ENCODE data around the gene FAS. TPM values are rescaled to one million over a fixed set of nuclear protein-coding genes. Genes with fewer than 3 reads are reported as not detected.

The FAS gene
- total and polyA plus RNA-seq, 11 donors = 1.6 to 15.6 (median 3.9) TPM

GRCh38 chr10:89043052-89043451, 52.5 kb downstream of the FAS start:
- ATAC-seq (no peak), DNase-seq (no peak)
- H3K9me3 ChIP-seq = peaks cover 0 to 4% (median 0%) of the 10 kb centered on the region in 12 donors
- H3K36me3 ChIP-seq = peaks cover 0 to 3% (median 0%) of the 10 kb centered on the region in 9 donors
- no peak overlapping the region for H3K4me3 ChIP-seq
- TF ChIP-seq POLR2A (IDR thresholded peaks at IDR 0.05) = no peak
- TF ChIP-seq, protein P1, sequence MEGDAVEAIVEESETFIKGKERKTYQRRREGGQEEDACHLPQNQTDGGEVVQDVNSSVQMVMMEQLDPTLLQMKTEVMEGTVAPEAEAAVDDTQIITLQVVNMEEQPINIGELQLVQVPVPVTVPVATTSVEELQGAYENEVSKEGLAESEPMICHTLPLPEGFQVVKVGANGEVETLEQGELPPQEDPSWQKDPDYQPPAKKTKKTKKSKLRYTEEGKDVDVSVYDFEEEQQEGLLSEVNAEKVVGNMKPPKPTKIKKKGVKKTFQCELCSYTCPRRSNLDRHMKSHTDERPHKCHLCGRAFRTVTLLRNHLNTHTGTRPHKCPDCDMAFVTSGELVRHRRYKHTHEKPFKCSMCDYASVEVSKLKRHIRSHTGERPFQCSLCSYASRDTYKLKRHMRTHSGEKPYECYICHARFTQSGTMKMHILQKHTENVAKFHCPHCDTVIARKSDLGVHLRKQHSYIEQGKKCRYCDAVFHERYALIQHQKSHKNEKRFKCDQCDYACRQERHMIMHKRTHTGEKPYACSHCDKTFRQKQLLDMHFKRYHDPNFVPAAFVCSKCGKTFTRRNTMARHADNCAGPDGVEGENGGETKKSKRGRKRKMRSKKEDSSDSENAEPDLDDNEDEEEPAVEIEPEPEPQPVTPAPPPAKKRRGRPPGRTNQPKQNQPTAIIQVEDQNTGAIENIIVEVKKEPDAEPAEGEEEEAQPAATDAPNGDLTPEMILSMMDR (IDR thresholded peaks at IDR 0.05) = no peak
- no peak overlapping the region for H3K27ac ChIP-seq
- H3K4me1 ChIP-seq = peaks cover 0 to 12% (median 0%) of the 10 kb centered on the region in 12 donors
- no peaks in the 10 kb centered on the region for H3K27me3 ChIP-seq
- intact Hi-C loops (cut with DNase I) = no loop called here
- WGBS, 4 donors = 56 to 80% (median 73%) methylated on average over 4 of the region's 4 CpGs

DNA sequence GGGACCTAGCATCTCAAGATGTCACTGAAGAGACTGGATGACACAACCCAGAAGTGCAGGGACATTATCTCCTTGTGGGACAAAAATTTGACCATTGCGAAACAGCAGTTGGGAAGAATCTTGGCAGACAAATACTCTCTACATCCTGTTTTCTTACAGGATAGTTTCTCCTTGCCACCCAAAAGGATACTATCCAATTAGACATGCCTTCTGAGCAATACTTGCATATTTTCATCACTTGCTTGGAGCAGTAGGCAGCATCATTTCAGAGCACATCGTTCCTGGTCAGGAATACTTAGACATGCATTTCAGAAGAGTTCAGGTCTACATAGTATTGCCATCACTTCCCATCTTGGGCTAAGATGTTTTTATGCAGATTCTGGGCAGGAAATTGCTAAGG, 56.8 kb downstream of the FAS start:
- no peak overlapping the region for H3K27ac ChIP-seq
- peaks cover 0 to 27% (median 0%) of the 10 kb centered on the region in 12 donors for H3K4me1 ChIP-seq
- WGBS, 4 donors = 66 to 84% (median 72%) methylated on average over 2 of the region's 2 CpGs
- TF ChIP-seq, protein P1 (IDR thresholded peaks at IDR 0.05) = no peak
- TF ChIP-seq POLR2A (IDR thresholded peaks at IDR 0.05) = no peak
- ATAC-seq = peak in 1 of 4 donors; percentile 30
- intact Hi-C loops (cut with DNase I) = no loop called here
- H3K9me3 ChIP-seq = no peaks in the 10 kb centered on the region
- H3K4me3 ChIP-seq = no peak overlapping the region
- H3K27me3 ChIP-seq = no peaks in the 10 kb centered on the region
- H3K36me3 ChIP-seq = no peaks in the 10 kb centered on the region
- no peak for DNase-seq

DNA sequence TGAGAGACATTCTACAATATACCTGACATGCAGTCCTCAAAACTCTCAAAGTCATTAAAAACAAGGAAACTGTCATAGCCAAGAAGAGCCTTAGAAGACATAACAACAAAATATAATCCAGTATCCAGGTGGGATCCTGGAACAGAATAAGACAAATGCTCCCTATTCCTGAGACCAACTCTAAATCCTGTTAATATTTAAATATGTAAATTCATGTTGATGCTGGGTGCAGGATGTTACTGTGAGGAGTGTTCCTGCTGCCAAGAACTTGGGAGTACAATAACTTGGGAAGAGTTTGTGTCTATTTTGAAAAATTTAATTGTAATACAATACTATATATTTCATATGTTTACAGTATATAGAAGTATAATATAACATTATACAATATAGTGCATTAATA, 61.0 kb downstream of the FAS start:
- no peaks in the 10 kb centered on the region for H3K27me3 ChIP-seq
- intact Hi-C loops (cut with DNase I) = no loop called here

DNA sequence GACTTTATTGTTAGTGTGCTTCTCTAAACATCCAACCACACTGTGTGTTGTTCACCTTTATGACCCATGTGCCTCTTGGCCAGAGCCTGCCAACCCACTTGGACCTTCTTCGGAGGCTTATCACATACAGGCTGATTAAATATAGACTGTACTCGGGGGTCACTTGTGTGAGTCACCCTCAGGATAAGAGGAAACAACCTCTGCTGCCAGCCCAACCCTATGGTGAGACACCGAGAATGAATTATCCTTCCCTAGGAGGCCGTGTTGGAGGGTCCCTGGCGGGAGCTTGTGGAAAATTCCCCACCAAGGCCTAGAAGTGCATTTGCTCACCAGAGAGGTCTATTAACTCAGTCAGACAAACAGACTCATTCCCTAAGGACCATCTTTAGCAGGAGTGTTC, 63.0 kb downstream of the FAS start:
- Histone ChIP-seq H3K27me3 (no peaks in the 10 kb centered on the region), H3K27ac (no peak overlapping the region), H3K4me3 (no peak overlapping the region), H3K4me1 (peaks cover 0 to 19% (median 1%) of the 10 kb centered on the region in 12 donors), H3K9me3 (no peaks in the 10 kb centered on the region), H3K36me3 (no peaks in the 10 kb centered on the region)
- peak; percentile 37 to 77 (median 58) for DNase-seq
- peak; percentile 94 to 99 (median 98) for ATAC-seq
- intact Hi-C loops (cut with DNase I) = no loop called here
- 39 to 56% (median 42%) methylated on average over 5 of the region's 5 CpGs for WGBS, 4 donors
- TF ChIP-seq, protein P1 (IDR thresholded peaks at IDR 0.05) = no peak
- no peak for TF ChIP-seq POLR2A (IDR thresholded peaks at IDR 0.05)

More for the DNA sequence above, 61.0 kb downstream of the FAS start:
- peaks cover 0 to 34% (median 1%) of the 10 kb centered on the region in 12 donors for H3K4me1 ChIP-seq
- DNase-seq (no peak), ATAC-seq (no peak)
- H3K36me3 ChIP-seq = no peaks in the 10 kb centered on the region
- TF ChIP-seq, protein P1 (IDR thresholded peaks at IDR 0.05) = no peak
- no peak for TF ChIP-seq POLR2A (IDR thresholded peaks at IDR 0.05)
- H3K27ac ChIP-seq = peak overlapping the region in 1 of 12 donors; percentile 51
- no peak overlapping the region for H3K4me3 ChIP-seq
- no peaks in the 10 kb centered on the region for H3K9me3 ChIP-seq

Data from heart left ventricle (tissue), 16 donors.